ENCODE results near the gene DLGAP3. TPM values are rescaled to one million over a fixed set of nuclear protein-coding genes. Genes with fewer than 3 reads are reported as not detected.

DLGAP3 gene
- total and polyA plus RNA-seq, 8 donors, result 0.15 to 0.29 (median 0.18) TPM; not detected in 3

DNA sequence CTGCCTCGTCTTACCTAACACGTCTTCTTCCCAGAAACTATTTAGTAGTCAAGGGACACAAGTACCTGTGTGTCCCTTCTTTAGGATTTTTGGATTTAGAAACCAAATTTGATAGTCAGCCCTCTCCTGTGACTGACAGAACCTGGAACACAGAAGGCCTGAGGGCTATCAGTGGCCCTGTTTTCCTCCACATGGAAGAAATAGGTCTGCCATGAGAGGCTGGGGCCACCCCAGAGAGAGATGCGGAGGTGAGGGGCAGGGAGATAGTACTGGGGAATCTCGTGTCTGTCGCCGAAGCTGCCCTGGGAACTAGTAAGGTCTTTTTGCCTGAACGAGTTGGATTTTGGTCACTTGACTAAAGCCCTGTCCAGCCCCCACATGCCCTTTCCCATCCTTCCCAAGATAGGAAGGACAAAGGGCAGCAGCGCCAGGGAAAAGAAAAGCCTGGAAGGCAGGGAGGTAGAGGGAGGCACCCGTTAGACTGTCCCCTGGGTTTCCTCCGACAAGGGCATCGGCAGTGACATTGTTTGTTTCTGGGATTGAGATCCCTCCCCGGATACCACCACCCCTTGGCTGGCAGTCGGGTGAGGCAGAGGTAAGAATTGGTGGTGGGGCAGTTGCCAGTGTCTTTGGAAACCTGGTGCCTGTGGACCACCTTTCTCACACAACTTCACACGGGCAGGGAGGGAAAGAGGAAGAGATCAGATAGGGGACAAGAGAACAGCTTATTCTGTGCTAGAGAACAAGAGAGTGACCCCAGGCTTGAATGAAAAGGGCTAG, 89.7 kb downstream of the DLGAP3 start:
- H3K27ac ChIP-seq, result no peak overlapping the region
- H3K36me3 ChIP-seq, result no peaks in the 10 kb centered on the region
- intact Hi-C loops (cut with DNase I; ENCODE audit: low total_unique reads), result no loop called here
- TF ChIP-seq POLR2AphosphoS5 (IDR thresholded peaks at IDR 0.05) (no peak), EP300 (IDR thresholded peaks at IDR 0.05) (no peak), POLR2A (IDR thresholded peaks at IDR 0.05) (no peak)
- TF ChIP-seq, protein P1, sequence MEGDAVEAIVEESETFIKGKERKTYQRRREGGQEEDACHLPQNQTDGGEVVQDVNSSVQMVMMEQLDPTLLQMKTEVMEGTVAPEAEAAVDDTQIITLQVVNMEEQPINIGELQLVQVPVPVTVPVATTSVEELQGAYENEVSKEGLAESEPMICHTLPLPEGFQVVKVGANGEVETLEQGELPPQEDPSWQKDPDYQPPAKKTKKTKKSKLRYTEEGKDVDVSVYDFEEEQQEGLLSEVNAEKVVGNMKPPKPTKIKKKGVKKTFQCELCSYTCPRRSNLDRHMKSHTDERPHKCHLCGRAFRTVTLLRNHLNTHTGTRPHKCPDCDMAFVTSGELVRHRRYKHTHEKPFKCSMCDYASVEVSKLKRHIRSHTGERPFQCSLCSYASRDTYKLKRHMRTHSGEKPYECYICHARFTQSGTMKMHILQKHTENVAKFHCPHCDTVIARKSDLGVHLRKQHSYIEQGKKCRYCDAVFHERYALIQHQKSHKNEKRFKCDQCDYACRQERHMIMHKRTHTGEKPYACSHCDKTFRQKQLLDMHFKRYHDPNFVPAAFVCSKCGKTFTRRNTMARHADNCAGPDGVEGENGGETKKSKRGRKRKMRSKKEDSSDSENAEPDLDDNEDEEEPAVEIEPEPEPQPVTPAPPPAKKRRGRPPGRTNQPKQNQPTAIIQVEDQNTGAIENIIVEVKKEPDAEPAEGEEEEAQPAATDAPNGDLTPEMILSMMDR (IDR thresholded peaks at IDR 0.05), result no peak
- peaks cover 18 to 29% (median 20%) of the 10 kb centered on the region in 4 donors for H3K4me1 ChIP-seq
- H3K9me3 ChIP-seq, result no peaks in the 10 kb centered on the region
- DNase-seq, result peak in 1 of 2 donors; percentile 13
- H3K27me3 ChIP-seq, result no peaks in the 10 kb centered on the region
- 74 to 82% (median 81%) methylated on average over 14 of the region's 14 CpGs for WGBS, 5 donors
- H3K4me3 ChIP-seq, result no peak overlapping the region

DNA sequence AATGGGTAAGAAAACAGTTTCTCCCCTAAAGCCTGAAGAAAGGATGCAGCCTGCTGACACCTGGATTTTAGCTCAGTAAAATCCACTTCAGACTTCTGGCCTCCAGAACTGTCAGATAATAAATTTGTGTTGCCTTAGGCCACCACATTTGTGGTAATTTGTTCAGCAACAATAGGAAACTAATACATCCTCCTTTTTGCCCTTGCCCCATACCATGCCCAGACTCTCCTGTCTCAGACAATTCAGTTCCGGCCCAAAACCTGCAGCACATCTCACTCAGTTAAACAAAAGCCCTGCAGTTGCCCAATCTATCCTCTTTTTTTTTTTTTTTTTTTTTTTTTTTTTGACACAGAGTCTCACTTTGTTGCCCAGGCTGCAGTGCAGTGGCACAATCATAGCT, 95.7 kb downstream of the DLGAP3 start:
- no peaks in the 10 kb centered on the region for H3K27me3 ChIP-seq
- no peak for DNase-seq
- no peak overlapping the region for H3K4me3 ChIP-seq
- peaks cover 0 to 10% (median 3%) of the 10 kb centered on the region in 4 donors for H3K36me3 ChIP-seq
- TF ChIP-seq POLR2A (IDR thresholded peaks at IDR 0.05), result no peak
- no peak for TF ChIP-seq POLR2AphosphoS5 (IDR thresholded peaks at IDR 0.05)
- TF ChIP-seq, protein P1 (IDR thresholded peaks at IDR 0.05), result no peak
- no peak for TF ChIP-seq EP300 (IDR thresholded peaks at IDR 0.05)
- WGBS, 5 donors, result 65 to 97% (median 88%) methylated on average over 1 of the region's 1 CpG
- no peaks in the 10 kb centered on the region for H3K9me3 ChIP-seq
- intact Hi-C loops (cut with DNase I; ENCODE audit: low total_unique reads), result no loop called here
- H3K4me1 ChIP-seq, result peaks cover 0 to 6% (median 0%) of the 10 kb centered on the region in 4 donors
- no peak overlapping the region for H3K27ac ChIP-seq

- peak; percentile 11 to 23 for DNase-seq
- Histone ChIP-seq H3K36me3 (peaks cover 0 to 10% (median 3%) of the 10 kb centered on the region in 4 donors), H3K27me3 (no peaks in the 10 kb centered on the region), H3K27ac (no peak overlapping the region), H3K4me1 (peaks cover 0 to 6% (median 0%) of the 10 kb centered on the region in 4 donors), H3K4me3 (no peak overlapping the region), H3K9me3 (no peaks in the 10 kb centered on the region)
- TF ChIP-seq, protein P1 (IDR thresholded peaks at IDR 0.05), result no peak
- TF ChIP-seq EP300 (IDR thresholded peaks at IDR 0.05), result no peak
- TF ChIP-seq POLR2AphosphoS5 (IDR thresholded peaks at IDR 0.05), result no peak
- no peak for TF ChIP-seq POLR2A (IDR thresholded peaks at IDR 0.05)
- WGBS, 5 donors, result 73 to 82% (median 75%) methylated on average over 6 of the region's 6 CpGs
- intact Hi-C loops (cut with DNase I; ENCODE audit: low total_unique reads), result no loop called here
These were observed 97.7 kb downstream of the DLGAP3 start for GRCh38 chr1:34831721-34832246.

DNA sequence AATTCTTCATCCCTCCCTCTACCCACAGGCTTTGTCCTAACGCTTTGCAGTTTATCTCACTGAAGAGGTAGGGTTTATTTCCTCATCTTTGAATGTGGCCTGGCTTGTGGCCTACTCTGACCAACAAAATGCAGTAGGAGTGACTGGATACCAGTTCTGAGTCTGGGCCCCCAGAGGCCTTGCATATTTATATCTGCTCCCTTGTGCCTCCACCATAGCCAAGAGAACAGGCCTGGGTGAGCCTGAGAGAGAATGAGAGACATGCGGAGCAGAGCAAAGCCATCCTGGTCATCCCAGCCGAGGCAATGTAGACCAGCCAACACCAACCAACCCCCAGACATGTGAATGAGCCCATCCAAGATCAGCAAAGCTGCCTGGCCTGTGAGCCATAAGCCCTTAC, 100.2 kb downstream of the DLGAP3 start:
- no peak overlapping the region for H3K4me3 ChIP-seq
- 69 to 76% (median 70%) methylated on average over 3 of the region's 3 CpGs for whole genome bisulfite sequencing, 5 donors
- H3K27ac ChIP-seq, result no peak overlapping the region
- TF ChIP-seq, protein P1 (IDR thresholded peaks at IDR 0.05), result no peak
- TF ChIP-seq EP300 (IDR thresholded peaks at IDR 0.05), result no peak
- no peak for TF ChIP-seq POLR2AphosphoS5 (IDR thresholded peaks at IDR 0.05)
- no peak for TF ChIP-seq POLR2A (IDR thresholded peaks at IDR 0.05)
- peaks cover 0 to 1% (median 0%) of the 10 kb centered on the region in 4 donors for H3K9me3 ChIP-seq
- H3K36me3 ChIP-seq, result peaks cover 0 to 10% (median 3%) of the 10 kb centered on the region in 4 donors
- intact Hi-C loops (cut with DNase I; ENCODE audit: low total_unique reads), result no loop called here
- DNase-seq, result peak in 1 of 2 donors; percentile 21
- peaks cover 10 to 25% (median 18%) of the 10 kb centered on the region in 4 donors for H3K4me1 ChIP-seq
- H3K27me3 ChIP-seq, result no peaks in the 10 kb centered on the region

Data from stomach (tissue), 9 donors.